Suprapubic skin (tissue), 3 donors: ENCODE measurements around the gene KRTAP1-1.

ENCODE experiments used
- CTCF ChIP-seq, 2 donors: fragments of 200-600 bp in 1 of 2; fragments of 450-650 bp in 1 of 2; sonication (generic) in 1 of 2; IDR thresholded peaks; one replicate each; pipeline ENCODE4 v1.5.1; 2016 to 2019; ENCODE audit warnings: antibody characterized with exemption in 2 of 2, mild to moderate bottlenecking in 1 of 2, moderate library complexity in 1 of 2
- EP300 ChIP-seq: sonication (generic); formaldehyde crosslinking; IDR thresholded peaks from one replicate; pipeline ENCODE4 v1.6.1; 2017; ENCODE audit warnings: antibody characterized with exemption

GRCh38 chr17:40992666-40993065 is 48.6 kb downstream of the KRTAP1-1 start:
- TF ChIP-seq EP300 = no peak
- TF ChIP-seq CTCF (IDR thresholded peaks at IDR 0.05) = no peak
